Breast epithelium (tissue), 3 donors: ENCODE data around the gene ZMYND8.

Experiments
- CTCF ChIP-seq, 3 donors: fragments of 450-650 bp; IDR thresholded peaks; one replicate each; pipeline ENCODE4 v1.5.1; 2016 to 2017; ENCODE audit warnings: antibody characterized with exemption in 3 of 3, mild to moderate bottlenecking in 3 of 3, moderate library complexity in 3 of 3
- POLR2A ChIP-seq: fragments of 450-650 bp; IDR thresholded peaks from one replicate; pipeline ENCODE4 v1.6.1; 2016; ENCODE audit warnings: antibody characterized with exemption, mild to moderate bottlenecking, moderate library complexity

GRCh38 chr20:47274401-47275108 lies 81.9 kb downstream of the ZMYND8 start:
- TF ChIP-seq POLR2A, result no peak
- no peak for TF ChIP-seq CTCF (IDR thresholded peaks at IDR 0.05)
